Lung (tissue), 12 donors: Measurements from ENCODE around the gene EFNA5. TPM values are rescaled to one million over a fixed set of nuclear protein-coding genes. Genes with fewer than 3 reads are reported as not detected.

ENCODE experiments used
- ATAC-seq: fragments of 200-7000 bp; cut with Tn5 transposase; one replicate; pipeline ENCODE4 v1.9.1; 2020; ENCODE audit warnings: moderate number of reproducible peaks; ENCODE audit not compliant: insufficient read depth, low FRiP score
- DNase-seq, 3 donors: peaks; one replicate each; pipeline ENCODE4 v3.0.0-alpha.2; 2013 to 2017
- H3K27ac ChIP-seq, 2 donors: one replicate each; pipeline ENCODE4 v1.5.1; 2013; ENCODE audit warnings: mild to moderate bottlenecking in 2 of 2, moderate library complexity in 2 of 2, control low read depth in 1 of 2, inconsistent platforms in 1 of 2, low read depth in 1 of 2, low read length in 1 of 2
- H3K27me3 ChIP-seq, 3 donors: one replicate each; pipeline ENCODE4 v1.5.1; 2013; ENCODE audit warnings: low read length in 2 of 3; ENCODE audit not compliant: control insufficient read depth in 3 of 3, insufficient read depth in 3 of 3
- H3K36me3 ChIP-seq, 4 donors: one replicate each; pipeline ENCODE4 v1.5.1; 2013; ENCODE audit warnings: low read length in 4 of 4, mild to moderate bottlenecking in 1 of 4, moderate library complexity in 1 of 4; ENCODE audit not compliant: control insufficient read depth in 4 of 4, insufficient read depth in 4 of 4
- H3K4me1 ChIP-seq, 5 donors: one replicate each; pipeline ENCODE4 v1.5.1; 2013; ENCODE audit warnings: low read length in 5 of 5, mild to moderate bottlenecking in 2 of 5, moderate library complexity in 1 of 5; ENCODE audit not compliant: control insufficient read depth in 5 of 5, insufficient read depth in 5 of 5
- H3K4me3 ChIP-seq: one replicate; pipeline ENCODE4 v1.5.1; 2013; ENCODE audit warnings: mild to moderate bottlenecking, control low read depth, moderate library complexity
- H3K9ac ChIP-seq, 2 donors: one replicate each; pipeline ENCODE4 v1.5.1; 2013; ENCODE audit warnings: low read length in 2 of 2, control low read depth in 1 of 2; ENCODE audit not compliant: insufficient read depth in 1 of 2
- H3K9me3 ChIP-seq, 4 donors: one replicate each; pipeline ENCODE4 v1.5.1; 2013; ENCODE audit warnings: low read length in 3 of 4, mild to moderate bottlenecking in 1 of 4, moderate library complexity in 1 of 4; ENCODE audit not compliant: control insufficient read depth in 4 of 4, insufficient read depth in 3 of 4
- WGBS, 2 donors: extraction: QIAGEN DNeasy Blood & Tissue Kit; methylation state at CpG; one replicate each; pipeline ENCODE4 v1.1.7; 2013; 5-methylcytosine and 5-hydroxymethylcytosine counted together
- polyA plus RNA-seq, 2 donors: library from polyadenylated mRNA; stranded (reverse); fragments of 200-250 nt; gene quantifications; one replicate each; pipeline ENCODE4 v1.2.1, GENCODE V29; 2013
- total RNA-seq, 2 donors: library from RNA; depleted of rRNA in 1 of 2; stranded (reverse); fragments of >200 nt in 1 of 2; gene quantifications; one replicate each; pipeline ENCODE4 v1.2.1, GENCODE V29; 2014 to 2021
- TF ChIP-seq, protein P1 (sequence below): IDR thresholded peaks from 2 replicates; pipeline ENCODE4 v1.5.1; 2012; ENCODE audit warnings: mild to moderate bottlenecking; ENCODE audit errors: control extremely low read depth, extremely low read depth
- donor health status: control.
- donor health status: control.
- donor health status: Bipolar disorder and iron deficiency.
- donor health status: healthy.
- donor health status: DM: yes; HTN: yes; CAD: no.

The EFNA5 gene
- total and polyA plus RNA-seq, 4 donors = 2.1 to 18.4 (median 7.8) TPM

- ATAC-seq (peak; percentile 25), DNase-seq (no peak)
- 84 to 90% methylated on average over 10 of the region's 10 CpGs for WGBS, 2 donors
- H3K27ac ChIP-seq = peak overlapping the region in 1 of 2 donors; percentile 17
- no peaks in the 10 kb centered on the region for H3K9me3 ChIP-seq
- TF ChIP-seq, protein P1, sequence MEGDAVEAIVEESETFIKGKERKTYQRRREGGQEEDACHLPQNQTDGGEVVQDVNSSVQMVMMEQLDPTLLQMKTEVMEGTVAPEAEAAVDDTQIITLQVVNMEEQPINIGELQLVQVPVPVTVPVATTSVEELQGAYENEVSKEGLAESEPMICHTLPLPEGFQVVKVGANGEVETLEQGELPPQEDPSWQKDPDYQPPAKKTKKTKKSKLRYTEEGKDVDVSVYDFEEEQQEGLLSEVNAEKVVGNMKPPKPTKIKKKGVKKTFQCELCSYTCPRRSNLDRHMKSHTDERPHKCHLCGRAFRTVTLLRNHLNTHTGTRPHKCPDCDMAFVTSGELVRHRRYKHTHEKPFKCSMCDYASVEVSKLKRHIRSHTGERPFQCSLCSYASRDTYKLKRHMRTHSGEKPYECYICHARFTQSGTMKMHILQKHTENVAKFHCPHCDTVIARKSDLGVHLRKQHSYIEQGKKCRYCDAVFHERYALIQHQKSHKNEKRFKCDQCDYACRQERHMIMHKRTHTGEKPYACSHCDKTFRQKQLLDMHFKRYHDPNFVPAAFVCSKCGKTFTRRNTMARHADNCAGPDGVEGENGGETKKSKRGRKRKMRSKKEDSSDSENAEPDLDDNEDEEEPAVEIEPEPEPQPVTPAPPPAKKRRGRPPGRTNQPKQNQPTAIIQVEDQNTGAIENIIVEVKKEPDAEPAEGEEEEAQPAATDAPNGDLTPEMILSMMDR = no peak
- no peaks in the 10 kb centered on the region for H3K27me3 ChIP-seq
- no peak overlapping the region for H3K9ac ChIP-seq
- no peaks in the 10 kb centered on the region for H3K36me3 ChIP-seq
- no peak overlapping the region for H3K4me3 ChIP-seq
- peaks cover 1 to 21% (median 16%) of the 10 kb centered on the region in 5 donors for H3K4me1 ChIP-seq
These were observed 204.4 kb downstream of the EFNA5 start for GRCh38 chr5:107466233-107466769.

GRCh38 chr5:107464876-107465275, 205.9 kb downstream of the EFNA5 start:
- H3K36me3 ChIP-seq = no peaks in the 10 kb centered on the region
- 83 to 91% methylated on average over 8 of the region's 8 CpGs for WGBS, 2 donors
- no peak for DNase-seq
- peaks cover 1 to 20% (median 15%) of the 10 kb centered on the region in 5 donors for H3K4me1 ChIP-seq
- no peak overlapping the region for H3K4me3 ChIP-seq
- TF ChIP-seq, protein P1 = no peak
- no peak overlapping the region for H3K27ac ChIP-seq
- H3K9me3 ChIP-seq = no peaks in the 10 kb centered on the region
- ATAC-seq = no peak
- H3K27me3 ChIP-seq = no peaks in the 10 kb centered on the region
- H3K9ac ChIP-seq = no peak overlapping the region

- Histone ChIP-seq H3K9ac (no peak overlapping the region), H3K27me3 (no peaks in the 10 kb centered on the region), H3K4me3 (no peak overlapping the region), H3K4me1 (peaks cover 1 to 19% (median 15%) of the 10 kb centered on the region in 5 donors), H3K36me3 (no peaks in the 10 kb centered on the region), H3K9me3 (no peaks in the 10 kb centered on the region), H3K27ac (no peak overlapping the region)
- DNase-seq (no peak), ATAC-seq (no peak)
- TF ChIP-seq, protein P1 = no peak
- 73 to 79% methylated on average over 4 of the region's 4 CpGs for WGBS, 2 donors
These were observed 206.3 kb downstream of the EFNA5 start for GRCh38 chr5:107464416-107464815.

DNA sequence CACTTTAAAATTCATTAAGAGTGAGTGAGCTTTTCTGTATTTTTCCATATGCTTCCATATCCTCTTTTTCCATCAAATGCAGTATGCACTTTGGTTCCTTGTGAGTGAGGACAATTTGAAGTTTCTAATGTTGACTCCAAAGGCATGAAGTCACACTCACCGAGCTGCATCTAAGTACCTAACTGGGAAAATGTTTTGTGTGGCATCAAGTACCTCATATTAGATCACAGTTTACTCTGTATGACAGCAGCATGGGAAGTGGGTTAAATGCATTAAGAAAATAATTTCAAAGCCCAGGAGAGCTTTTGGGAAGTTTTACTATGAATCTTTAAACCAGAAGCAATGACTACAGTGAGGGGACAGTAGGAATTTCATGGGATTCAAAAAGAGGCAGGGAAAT, 207.0 kb downstream of the EFNA5 start:
- Histone ChIP-seq H3K4me1 (peaks cover 0 to 18% (median 11%) of the 10 kb centered on the region in 5 donors), H3K27me3 (no peaks in the 10 kb centered on the region), H3K36me3 (no peaks in the 10 kb centered on the region), H3K9me3 (no peaks in the 10 kb centered on the region), H3K4me3 (no peak overlapping the region), H3K9ac (no peak overlapping the region), H3K27ac (no peak overlapping the region)
- ATAC-seq (no peak), DNase-seq (no peak)
- TF ChIP-seq, protein P1 = no peak
- 81 to 83% methylated on average over 1 of the region's 1 CpG for WGBS, 2 donors
